Measurements from ENCODE around the gene KAT14. TPM values are rescaled to one million over a fixed set of nuclear protein-coding genes. Genes with fewer than 3 reads are reported as not detected.
"Not testable (repeated sequence)": the region's sequence is repeated elsewhere in the genome, so short reads cannot be mapped to it uniquely, and the experiment has no call there.

Gene KAT14
- total RNA-seq, 2 donors from 2014 or later: 13.1 to 13.4 TPM

- Histone ChIP-seq H3K9me3 (no peaks in the 10 kb centered on the region), H3K27ac (no peak overlapping the region), H3K9ac (ENCODE audit: low read depth in 2 of 2, low read length in 2 of 2) (no peak overlapping the region), H3K4me3 (no peak overlapping the region), H3K4me1 (no peaks in the 10 kb centered on the region), H3K36me3 (no peaks in the 10 kb centered on the region), H3K27me3 (no peaks in the 10 kb centered on the region)
- intact Hi-C loops (cut with DNase I): no loop called here
- TF ChIP-seq CTCF (IDR thresholded peaks at IDR 0.05): no peak
- no peak for DNase-seq
Observed at GRCh38 chr20:18225632-18226031, 88.0 kb downstream of the KAT14 start.

- H3K4me1 ChIP-seq; intact Hi-C loops (cut with DNase I); H3K9me3 ChIP-seq; H3K4me3 ChIP-seq; H3K9ac ChIP-seq (ENCODE audit: low read depth in 2 of 2, low read length in 2 of 2); H3K27ac ChIP-seq; H3K27me3 ChIP-seq; H3K36me3 ChIP-seq; DNase-seq: not testable (repeated sequence)
Observed at GRCh38 chr20:18226741-18227140, 89.1 kb downstream of the KAT14 start.

- Histone ChIP-seq H3K4me3 (no peak overlapping the region), H3K27me3 (no peaks in the 10 kb centered on the region), H3K27ac (no peak overlapping the region), H3K9ac (ENCODE audit: low read depth in 2 of 2, low read length in 2 of 2) (no peak overlapping the region), H3K4me1 (no peaks in the 10 kb centered on the region), H3K9me3 (no peaks in the 10 kb centered on the region), H3K36me3 (no peaks in the 10 kb centered on the region)
- intact Hi-C loops (cut with DNase I): no loop called here
- no peak for DNase-seq
- TF ChIP-seq CTCF (IDR thresholded peaks at IDR 0.05): no peak
Observed at GRCh38 chr20:18233408-18233943, 95.8 kb downstream of the KAT14 start.

Other genes starting within 250 kb of the KAT14 start
- 100 to 1,000 TPM; 116 to 119 TPM for gene SNX5, start 169.1 kb upstream of the KAT14 start, total RNA-seq
- 10 to 100 TPM; 20.5 to 21.1 TPM for gene MGME1, start 168.8 kb upstream of the KAT14 start, total RNA-seq
- gene OVOL2, start 79.9 kb upstream of the KAT14 start, total RNA-seq: 10 to 100 TPM; 13.5 to 22.8 TPM
- gene PET117, start within 50 bp of the KAT14 start, total RNA-seq: 10 to 100 TPM; 16.2 to 17.5 TPM
- gene ZNF133, start 150.7 kb downstream of the KAT14 start, total RNA-seq: 10 to 100 TPM in 1 of 2 donors, 1 to 10 TPM in 1; 7.4 to 10.9 TPM

Data from colonic mucosa (tissue), 4 donors.